Panc1 (cell line): ENCODE measurements around the gene PANX2.

ENCODE experiments used
- CTCF ChIP-seq: fragments of 450-650 bp; IDR thresholded peaks from 2 replicates; pipeline ENCODE4 v1.5.1; 2017; ENCODE audit warnings: mild to moderate bottlenecking
- POLR2AphosphoS5 ChIP-seq: IDR thresholded peaks from 2 replicates; pipeline ENCODE4 v1.6.1; 2012; ENCODE audit warnings: mild to moderate bottlenecking, low read depth, low read length, moderate library complexity
- REST ChIP-seq, 2 experiments: IDR thresholded peaks; 2 replicates each; pipeline ENCODE4 v1.6.1; 2011 to 2012; ENCODE audit warnings: low read depth in 2 of 2, control low read depth in 1 of 2, low read length in 1 of 2, mild to moderate bottlenecking in 1 of 2, moderate library complexity in 1 of 2; ENCODE audit not compliant: insufficient read depth in 1 of 2
- SIN3A ChIP-seq: IDR thresholded peaks from 2 replicates; pipeline ENCODE4 v1.6.1; 2012; ENCODE audit warnings: low read depth, mild to moderate bottlenecking, low read length, moderate library complexity, borderline replicate concordance; ENCODE audit not compliant: insufficient read depth
- TCF7L2 ChIP-seq: IDR thresholded peaks from 2 replicates; pipeline ENCODE4 v1.6.1; 2011; ENCODE audit warnings: mild to moderate bottlenecking, low read depth, low read length, inconsistent platforms

GRCh38 chr22:50125029-50125428 is 45.5 kb upstream of the PANX2 start:
- TF ChIP-seq CTCF (no peak), TCF7L2 (no peak), REST (IDR thresholded peaks at IDR 0.05; ENCODE audit: insufficient read depth in 1 of 2, low read depth in 2 of 2, low read length in 1 of 2) (no peak), POLR2AphosphoS5 (no peak), SIN3A (no peak)
